Sigmoid colon (tissue), 4 donors: ENCODE measurements around the gene HAND2.

Experiments used
- CTCF ChIP-seq, 4 experiments: fragments of 450-650 bp in 3 of 4; fragments of 200-600 bp in 1 of 4; IDR thresholded peaks; one replicate each; pipeline ENCODE4 v1.5.1; 2016 to 2019; ENCODE audit warnings: antibody characterized with exemption in 4 of 4, mild to moderate bottlenecking in 3 of 4, moderate library complexity in 2 of 4
- EP300 ChIP-seq, 4 donors: sonication (generic); formaldehyde crosslinking; IDR thresholded peaks; one replicate each; pipeline ENCODE4 v1.6.1; 2017; ENCODE audit warnings: antibody characterized with exemption in 4 of 4
- POLR2A ChIP-seq, 2 donors: fragments of 450-650 bp; IDR thresholded peaks; one replicate each; pipeline ENCODE4 v1.6.1; 2016; ENCODE audit warnings: antibody characterized with exemption in 2 of 2, mild to moderate bottlenecking in 2 of 2, moderate library complexity in 2 of 2
- POLR2AphosphoS5 ChIP-seq, 4 donors: sonication (generic); formaldehyde crosslinking; IDR thresholded peaks; one replicate each; pipeline ENCODE4 v1.6.1; 2017; ENCODE audit warnings: antibody characterized with exemption in 4 of 4

DNA sequence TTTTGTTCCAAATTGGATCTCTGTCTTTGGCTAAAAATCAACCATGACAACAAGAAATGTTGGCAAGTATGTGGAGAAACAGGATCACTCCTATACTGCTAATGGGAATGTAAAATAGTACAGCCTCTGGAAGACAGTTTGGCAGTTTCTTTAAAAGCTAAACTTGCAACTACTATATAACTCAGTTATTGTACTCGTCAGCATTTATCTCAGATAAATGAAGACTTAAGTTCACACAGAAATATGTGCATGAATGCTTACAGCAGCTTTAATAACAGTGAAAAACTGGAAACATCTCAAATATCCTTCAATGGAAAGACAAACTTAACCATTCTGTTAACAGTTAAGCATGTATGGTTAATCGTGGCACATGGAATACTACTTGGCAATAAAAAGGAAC, 15.4 kb upstream of the HAND2 start:
- TF ChIP-seq CTCF (IDR thresholded peaks at IDR 0.05) (no peak), POLR2AphosphoS5 (IDR thresholded peaks at IDR 0.05) (no peak), POLR2A (IDR thresholded peaks at IDR 0.05) (no peak), EP300 (IDR thresholded peaks at IDR 0.05) (no peak)
